Uterus (tissue), 2 donors: ENCODE measurements around the gene NTRK2.

ENCODE experiments used
- CTCF ChIP-seq, 4 experiments: fragments of 200-600 bp in 2 of 4; fragments of 450-650 bp in 2 of 4; sonication (generic) in 2 of 4; IDR thresholded peaks; one replicate each; pipeline ENCODE4 v1.5.1; 2016 to 2019; ENCODE audit warnings: antibody characterized with exemption in 4 of 4, mild to moderate bottlenecking in 2 of 4, moderate library complexity in 1 of 4
- POLR2A ChIP-seq, 2 donors: fragments of 450-650 bp; IDR thresholded peaks; one replicate each; pipeline ENCODE4 v1.6.1; 2016; ENCODE audit warnings: antibody characterized with exemption in 2 of 2, mild to moderate bottlenecking in 1 of 2, moderate library complexity in 1 of 2

- TF ChIP-seq CTCF (IDR thresholded peaks at IDR 0.05) = no peak
- no peak for TF ChIP-seq POLR2A (IDR thresholded peaks at IDR 0.05)
Measured at GRCh38 chr9:84677080-84677479, 7.6 kb downstream of the NTRK2 start.
